ENCODE data around the gene DCC. TPM values are rescaled to one million over a fixed set of nuclear protein-coding genes. Genes with fewer than 3 reads are reported as not detected.

The DCC gene
- total RNA-seq, 1 experiment from 2014 or later = 0.39 TPM

- CTCF ChIA-PET = no interaction called here
Observed at GRCh38 chr18:52648201-52648600, 308.2 kb downstream of the DCC start.

GRCh38 chr18:52652391-52652790, 312.4 kb downstream of the DCC start:
- Mint-ChIP-seq H3K27me3 (ENCODE audit: insufficient read depth, unreplicated experiment) (peaks cover 2% of the 10 kb centered on the region), H3K36me3 (ENCODE audit: insufficient read depth, unreplicated experiment) (no peaks in the 10 kb centered on the region), H3K9me3 (ENCODE audit: unreplicated experiment) (no peaks in the 10 kb centered on the region), H3K27ac (ENCODE audit: unreplicated experiment) (no peak overlapping the region), H3K4me1 (ENCODE audit: low read depth, unreplicated experiment) (no peaks in the 10 kb centered on the region), H3K4me3 (ENCODE audit: unreplicated experiment) (no peak overlapping the region)
- TF ChIP-seq CTCF (IDR thresholded peaks at IDR 0.05; ENCODE audit: insufficient read depth in 1 of 2, low read depth in 1 of 2, low read length in 1 of 2, severe bottlenecking in 1 of 2, unreplicated experiment in 1 of 2) = no peak
- POLR2A ChIA-PET = no interaction called here
- Histone ChIP-seq H3K27me3 (replicated peaks; ENCODE audit: control insufficient read depth, insufficient read depth, low read length) (no peaks in the 10 kb centered on the region), H3K4me1 (no peaks in the 10 kb centered on the region), H3K36me3 (ENCODE audit: control insufficient read depth, insufficient read depth, low read length) (no peaks in the 10 kb centered on the region), H3K4me3 (ENCODE audit: low read depth, low read length) (no peak overlapping the region), H3K9me3 (no peaks in the 10 kb centered on the region)
- BruUV-seq (replicated peaks) = no TSS peak
- DNase-seq = no peak
- intact Hi-C loops (cut with micrococcal nuclease; ENCODE audit: unreplicated experiment) = no loop called here
- CTCF ChIA-PET = no interaction called here

More at GRCh38 chr18:52648201-52648600, 308.2 kb downstream of the DCC start:
- no peak overlapping the region for H3K4me3 ChIP-seq (ENCODE audit: low read depth, low read length)
- no peak for TF ChIP-seq CTCF (IDR thresholded peaks at IDR 0.05; ENCODE audit: insufficient read depth in 1 of 2, low read depth in 1 of 2, low read length in 1 of 2, severe bottlenecking in 1 of 2, unreplicated experiment in 1 of 2)
- no peaks in the 10 kb centered on the region for H3K4me1 ChIP-seq
- H3K36me3 ChIP-seq (ENCODE audit: control insufficient read depth, insufficient read depth, low read length) = no peaks in the 10 kb centered on the region
- Mint-ChIP-seq H3K4me3 (ENCODE audit: unreplicated experiment) (no peak overlapping the region), H3K36me3 (ENCODE audit: insufficient read depth, unreplicated experiment) (no peaks in the 10 kb centered on the region), H3K4me1 (ENCODE audit: low read depth, unreplicated experiment) (no peaks in the 10 kb centered on the region), H3K9me3 (ENCODE audit: unreplicated experiment) (no peaks in the 10 kb centered on the region), H3K27me3 (ENCODE audit: insufficient read depth, unreplicated experiment) (peaks cover 9% of the 10 kb centered on the region), H3K27ac (ENCODE audit: unreplicated experiment) (no peak overlapping the region)
- H3K9me3 ChIP-seq = no peaks in the 10 kb centered on the region
- POLR2A ChIA-PET = no interaction called here
- DNase-seq = no peak
- intact Hi-C loops (cut with micrococcal nuclease; ENCODE audit: unreplicated experiment) = no loop called here
- no TSS peak for BruUV-seq (replicated peaks)
- no peaks in the 10 kb centered on the region for H3K27me3 ChIP-seq (replicated peaks; ENCODE audit: control insufficient read depth, insufficient read depth, low read length)

GRCh38 chr18:52657043-52657805, 317.2 kb downstream of the DCC start:
- Mint-ChIP-seq H3K9me3 (ENCODE audit: unreplicated experiment) (no peaks in the 10 kb centered on the region), H3K4me1 (ENCODE audit: low read depth, unreplicated experiment) (no peaks in the 10 kb centered on the region), H3K27ac (ENCODE audit: unreplicated experiment) (no peak overlapping the region), H3K27me3 (ENCODE audit: insufficient read depth, unreplicated experiment) (peaks cover 9% of the 10 kb centered on the region), H3K36me3 (ENCODE audit: insufficient read depth, unreplicated experiment) (no peaks in the 10 kb centered on the region), H3K4me3 (ENCODE audit: unreplicated experiment) (no peak overlapping the region)
- intact Hi-C loops (cut with micrococcal nuclease; ENCODE audit: unreplicated experiment) = no loop called here
- ChIA-PET CTCF (no interaction called here), POLR2A (no interaction called here)
- no TSS peak for BruUV-seq (replicated peaks)
- no peaks in the 10 kb centered on the region for H3K9me3 ChIP-seq
- DNase-seq = no peak
- no peaks in the 10 kb centered on the region for H3K4me1 ChIP-seq
- no peaks in the 10 kb centered on the region for H3K27me3 ChIP-seq (replicated peaks; ENCODE audit: control insufficient read depth, insufficient read depth, low read length)
- TF ChIP-seq CTCF (IDR thresholded peaks at IDR 0.05; ENCODE audit: insufficient read depth in 1 of 2, low read depth in 1 of 2, low read length in 1 of 2, severe bottlenecking in 1 of 2, unreplicated experiment in 1 of 2) = no peak
- H3K36me3 ChIP-seq (ENCODE audit: control insufficient read depth, insufficient read depth, low read length) = no peaks in the 10 kb centered on the region
- H3K4me3 ChIP-seq (ENCODE audit: low read depth, low read length) = no peak overlapping the region

All from Caco-2 (cell line).